OCI-LY3 (cell line): Measurements from ENCODE around the gene CARHSP1.

Experiments
- H2AFZ ChIP-seq: fragments of 200-600, 300-600 bp; shearing (Covaris generic); 2 replicates; pipeline ENCODE4 v1.6.0; 2014; ENCODE audit warnings: antibody characterized with exemption, low read depth, low read length
- H3K27ac ChIP-seq: fragments of 200-600, 300-600 bp; sonication (generic); 2 replicates; pipeline ENCODE4 v1.5.1; 2014; ENCODE audit warnings: mild to moderate bottlenecking, low read length, moderate library complexity, mixed read lengths
- H3K27me3 ChIP-seq: fragments of 200-600, 300-600 bp; sonication (generic); 2 replicates; pipeline ENCODE4 v1.6.1; 2014; ENCODE audit warnings: low read depth, low read length, mixed read lengths
- H3K36me3 ChIP-seq: fragments of 200-600, 300-600 bp; sonication (generic); replicated peaks from 2 replicates; pipeline ENCODE3; 2014; ENCODE audit warnings: low read depth, low read length, mixed read lengths
- H3K4me1 ChIP-seq: fragments of 300-600, 200-600 bp; sonication (generic); 2 replicates; pipeline ENCODE4 v1.6.1; 2014; ENCODE audit warnings: low read length, mixed read lengths
- H3K4me2 ChIP-seq: fragments of 200-600, 300-600 bp; sonication (generic); 2 replicates; pipeline ENCODE4 v1.6.1; 2014; ENCODE audit warnings: low read length, mixed read lengths
- H3K4me3 ChIP-seq: fragments of 300-600, 200-600 bp; sonication (generic); 2 replicates; pipeline ENCODE4 v1.5.1; 2014; ENCODE audit warnings: antibody characterized with exemption, mild to moderate bottlenecking, low read length, moderate library complexity
- H3K79me2 ChIP-seq: fragments of 300-600, 200-600 bp; shearing (Covaris generic); 2 replicates; pipeline ENCODE4 v1.6.1; 2014; ENCODE audit warnings: mild to moderate bottlenecking, low read length, mixed read lengths
- H3K9ac ChIP-seq: fragments of 300-600, 200-600 bp; shearing (Covaris generic); 2 replicates; pipeline ENCODE4 v1.6.0; 2014; ENCODE audit warnings: mild to moderate bottlenecking, low read length, moderate library complexity
- H3K9me3 ChIP-seq: fragments of 200-600, 300-600 bp; shearing (Covaris generic); 2 replicates; pipeline ENCODE4 v1.6.1; 2014; ENCODE audit warnings: low read length, mixed read lengths; ENCODE audit not compliant: insufficient read depth
- H4K20me1 ChIP-seq: fragments of 200-600, 300-600 bp; sonication (generic); 2 replicates; pipeline ENCODE4 v1.6.1; 2016; ENCODE audit warnings: low read length, mixed read lengths; ENCODE audit not compliant: insufficient read depth
- EZH2phosphoT487 ChIP-seq: fragments of 200-600 bp; shearing (Covaris generic); IDR thresholded peaks from 2 replicates; pipeline ENCODE4 v1.6.1; 2018; ENCODE audit warnings: antibody characterized with exemption, mixed run types, low read depth
- TF ChIP-seq, protein P1 (sequence below): fragments of 200-600, 300-600 bp; sonication (generic); IDR thresholded peaks from 2 replicates; pipeline ENCODE4 v1.5.1; 2014; ENCODE audit warnings: antibody characterized with exemption, low read length, low read depth

The CARHSP1 gene

DNA sequence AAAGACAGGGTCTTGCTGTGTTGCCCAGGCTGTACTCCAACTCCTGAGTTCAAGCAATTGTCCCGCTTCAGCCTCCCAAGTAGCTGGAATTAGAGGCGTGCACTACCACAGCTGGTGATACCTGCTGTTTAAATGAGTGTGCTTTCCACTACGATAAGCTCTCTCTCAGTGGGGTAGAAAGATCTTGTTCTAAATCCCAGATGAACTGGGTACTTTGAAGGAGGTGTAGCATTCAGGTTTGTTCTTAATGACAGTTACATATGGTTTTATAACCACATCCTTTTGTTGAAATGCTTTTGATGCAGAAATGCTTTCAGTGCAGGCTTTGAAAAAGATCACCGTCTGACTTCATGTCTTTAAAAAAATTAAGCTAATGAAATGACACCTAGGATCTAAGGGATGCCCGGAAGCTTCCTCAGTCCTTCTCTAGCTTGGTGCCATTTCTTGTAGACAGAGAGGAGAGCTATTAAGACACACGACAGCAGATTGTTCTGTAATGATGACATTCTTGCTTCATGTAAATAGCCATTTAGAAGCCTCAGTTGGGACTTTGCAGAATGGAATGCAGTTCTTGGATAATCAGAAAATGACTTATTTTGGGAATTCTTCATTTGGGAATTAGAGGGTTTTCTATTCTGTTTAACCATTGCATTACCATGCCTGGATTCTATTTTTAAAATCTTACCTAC is 51.7 kb downstream of the CARHSP1 start:
- no peaks in the 10 kb centered on the region for H3K9me3 ChIP-seq
- no peak overlapping the region for H2AFZ ChIP-seq
- H4K20me1 ChIP-seq: no peaks in the 10 kb centered on the region
- no peak overlapping the region for H3K4me3 ChIP-seq
- no peaks in the 10 kb centered on the region for H3K27me3 ChIP-seq
- no peak overlapping the region for H3K4me2 ChIP-seq
- peaks cover 63% of the 10 kb centered on the region for H3K36me3 ChIP-seq
- H3K4me1 ChIP-seq: peaks cover 63% of the 10 kb centered on the region
- H3K9ac ChIP-seq: no peak overlapping the region
- peaks cover 42% of the 10 kb centered on the region for H3K79me2 ChIP-seq
- H3K27ac ChIP-seq: peak overlapping the region; percentile 7; the same call in 1 of the 2 replicates
- TF ChIP-seq, protein P1, sequence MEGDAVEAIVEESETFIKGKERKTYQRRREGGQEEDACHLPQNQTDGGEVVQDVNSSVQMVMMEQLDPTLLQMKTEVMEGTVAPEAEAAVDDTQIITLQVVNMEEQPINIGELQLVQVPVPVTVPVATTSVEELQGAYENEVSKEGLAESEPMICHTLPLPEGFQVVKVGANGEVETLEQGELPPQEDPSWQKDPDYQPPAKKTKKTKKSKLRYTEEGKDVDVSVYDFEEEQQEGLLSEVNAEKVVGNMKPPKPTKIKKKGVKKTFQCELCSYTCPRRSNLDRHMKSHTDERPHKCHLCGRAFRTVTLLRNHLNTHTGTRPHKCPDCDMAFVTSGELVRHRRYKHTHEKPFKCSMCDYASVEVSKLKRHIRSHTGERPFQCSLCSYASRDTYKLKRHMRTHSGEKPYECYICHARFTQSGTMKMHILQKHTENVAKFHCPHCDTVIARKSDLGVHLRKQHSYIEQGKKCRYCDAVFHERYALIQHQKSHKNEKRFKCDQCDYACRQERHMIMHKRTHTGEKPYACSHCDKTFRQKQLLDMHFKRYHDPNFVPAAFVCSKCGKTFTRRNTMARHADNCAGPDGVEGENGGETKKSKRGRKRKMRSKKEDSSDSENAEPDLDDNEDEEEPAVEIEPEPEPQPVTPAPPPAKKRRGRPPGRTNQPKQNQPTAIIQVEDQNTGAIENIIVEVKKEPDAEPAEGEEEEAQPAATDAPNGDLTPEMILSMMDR: no peak
- no peak for TF ChIP-seq EZH2phosphoT487

DNA sequence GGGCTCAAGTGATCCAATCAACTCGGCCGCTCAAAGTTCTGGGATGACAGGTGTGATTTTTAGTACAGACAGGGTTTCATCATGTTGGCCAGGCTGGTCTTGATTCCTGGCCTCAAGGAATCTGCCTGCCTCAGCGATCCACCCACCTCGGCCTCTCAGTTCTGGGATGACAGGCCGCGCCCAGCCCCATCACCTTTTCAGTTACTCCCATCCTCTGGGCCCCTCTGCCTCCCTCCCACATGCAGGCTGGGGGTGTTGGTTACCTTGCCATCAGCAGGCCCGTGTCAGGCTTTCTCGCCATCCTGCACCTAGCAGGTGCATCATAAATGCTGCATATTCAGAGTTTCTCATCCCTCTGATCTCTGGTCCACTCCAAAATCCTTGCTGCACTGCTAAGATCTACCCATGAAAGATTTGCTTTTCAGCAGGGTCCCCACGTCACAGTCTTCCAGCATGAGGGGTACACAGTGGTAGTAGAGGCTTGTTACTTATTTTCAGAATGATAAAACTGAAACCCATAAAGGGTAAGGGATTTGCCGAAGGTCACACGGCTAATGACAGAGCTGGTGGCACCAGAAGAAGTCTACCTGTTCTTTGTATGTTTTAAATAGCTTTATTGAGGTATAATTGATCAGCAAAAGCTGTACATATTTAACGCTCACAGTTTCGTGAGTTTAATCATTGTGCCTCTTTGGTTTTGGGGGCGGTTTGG is 54.6 kb downstream of the CARHSP1 start:
- no peak overlapping the region for H3K4me3 ChIP-seq
- H3K9ac ChIP-seq: no peak overlapping the region
- no peaks in the 10 kb centered on the region for H4K20me1 ChIP-seq
- H3K36me3 ChIP-seq: peaks cover 59% of the 10 kb centered on the region
- H3K4me1 ChIP-seq: peaks cover 60% of the 10 kb centered on the region
- no peak overlapping the region for H2AFZ ChIP-seq
- peaks cover 30% of the 10 kb centered on the region for H3K79me2 ChIP-seq
- no peaks in the 10 kb centered on the region for H3K9me3 ChIP-seq
- H3K27me3 ChIP-seq: no peaks in the 10 kb centered on the region
- 0 out of 2 replicates have a peak overlapping the region, but pooled peaks have one; percentile 5 for H3K4me2 ChIP-seq
- peak overlapping the region; percentile 24 for H3K27ac ChIP-seq
- TF ChIP-seq, protein P1: no peak
- TF ChIP-seq EZH2phosphoT487: no peak

DNA sequence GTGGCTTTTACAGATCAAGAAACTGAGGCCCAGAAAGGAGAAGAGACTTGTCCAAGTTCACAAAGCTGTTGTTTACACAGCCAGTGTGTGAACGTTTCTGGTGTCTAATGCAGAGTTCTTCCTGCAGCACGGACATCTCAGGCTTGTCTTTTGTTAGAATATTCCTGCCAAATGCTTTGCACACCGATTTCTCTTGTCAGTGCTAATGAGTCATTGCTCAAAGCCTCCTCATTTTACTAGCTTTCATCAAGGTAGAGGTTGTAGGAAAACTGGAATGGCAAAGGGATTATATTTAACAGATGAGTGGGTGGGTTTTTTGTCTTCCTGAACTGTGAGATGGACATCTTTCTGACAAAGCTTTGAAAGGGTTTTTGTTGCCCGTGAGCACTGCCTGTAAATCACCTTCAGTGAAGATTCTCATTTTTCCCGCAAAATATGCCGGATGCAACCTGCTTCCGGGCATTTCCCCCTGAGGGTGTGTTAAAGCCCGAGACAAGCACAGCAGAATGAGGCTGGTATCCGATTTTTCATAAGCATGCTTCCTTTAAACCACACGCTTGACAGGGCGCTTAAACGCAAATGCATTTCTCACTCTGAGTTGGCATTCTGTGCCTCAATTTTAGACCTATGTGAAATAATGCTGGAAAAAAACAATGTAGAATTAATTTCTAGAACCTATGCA is 56.5 kb downstream of the CARHSP1 start:
- H3K36me3 ChIP-seq: peaks cover 72% of the 10 kb centered on the region
- TF ChIP-seq, protein P1: no peak
- TF ChIP-seq EZH2phosphoT487: no peak
- H3K79me2 ChIP-seq: peaks cover 42% of the 10 kb centered on the region
- no peaks in the 10 kb centered on the region for H3K27me3 ChIP-seq
- H3K4me3 ChIP-seq: peak overlapping the region; percentile 23; the same call in 1 of the 2 replicates
- peak overlapping the region; percentile 71 for H3K27ac ChIP-seq
- H3K4me2 ChIP-seq: peak overlapping the region; percentile 43
- H3K4me1 ChIP-seq: peaks cover 40% of the 10 kb centered on the region
- no peak overlapping the region for H3K9ac ChIP-seq
- no peaks in the 10 kb centered on the region for H3K9me3 ChIP-seq
- H2AFZ ChIP-seq: no peak overlapping the region
- no peaks in the 10 kb centered on the region; the same call in 1 of the 2 replicates for H4K20me1 ChIP-seq
